ENCODE data around the gene ARHGAP15.

GRCh38 chr2:143162997-143163396 is 33.8 kb downstream of the ARHGAP15 start:
- TF ChIP-seq POLR2A (IDR thresholded peaks at IDR 0.05): no peak
- TF ChIP-seq CTCF (IDR thresholded peaks at IDR 0.05): no peak
- no peak for TF ChIP-seq EP300 (IDR thresholded peaks at IDR 0.05; ENCODE audit: low read depth)

Data from transverse colon (tissue), 3 donors.